ENCODE measurements around the gene VTI1A. TPM values are rescaled to one million over a fixed set of nuclear protein-coding genes. Genes with fewer than 3 reads are reported as not detected.

Gene VTI1A
- total RNA-seq, 3 donors from 2014 or later (not counting 1 experiment from before 2014, with no cell fraction given) = 62.6 to 77.6 (median 68.2) TPM

- no peaks in the 10 kb centered on the region for H3K4me1 Mint-ChIP-seq
- no peak overlapping the region for H3K27ac ChIP-seq (ENCODE audit: low read length)
- H3K9me3 ChIP-seq (ENCODE audit: control insufficient read depth, insufficient read depth, low read length) = no peaks in the 10 kb centered on the region
- no peak overlapping the region for H3K4me3 Mint-ChIP-seq
- 97% methylated on average over 3 of the region's 3 CpGs for WGBS (ENCODE audit: insufficient coverage)
- TF ChIP-seq CTCF (IDR thresholded peaks at IDR 0.05) = no peak
- H3K27me3 ChIP-seq (ENCODE audit: control insufficient read depth, insufficient read depth, low read length) = no peaks in the 10 kb centered on the region
- intact Hi-C loops (cut with micrococcal nuclease) = no loop called here
- H3K4me3 ChIP-seq (ENCODE audit: low read length) = no peak overlapping the region
- ATAC-seq (no peak), DNase-seq (no peak)
- H3K4me1 ChIP-seq (ENCODE audit: control insufficient read depth, insufficient read depth, low read length) = no peaks in the 10 kb centered on the region
- H3K9me3 Mint-ChIP-seq = no peaks in the 10 kb centered on the region
- H3K27ac Mint-ChIP-seq = no peak overlapping the region
- no peaks in the 10 kb centered on the region for H3K27me3 Mint-ChIP-seq (ENCODE audit: low read depth in 2 of 2)
- H3K36me3 Mint-ChIP-seq = no peaks in the 10 kb centered on the region
- no peaks in the 10 kb centered on the region for H3K36me3 ChIP-seq (ENCODE audit: control insufficient read depth, insufficient read depth, low read length)
These were observed 207.8 kb downstream of the VTI1A start for GRCh38 chr10:112654794-112655193.

- no peaks in the 10 kb centered on the region for H3K27me3 ChIP-seq (ENCODE audit: control insufficient read depth, insufficient read depth, low read length)
- no peak overlapping the region for H3K4me3 ChIP-seq (ENCODE audit: low read length)
- DNase-seq = no peak
- Mint-ChIP-seq H3K9me3 (no peaks in the 10 kb centered on the region), H3K4me1 (no peaks in the 10 kb centered on the region), H3K4me3 (no peak overlapping the region), H3K27ac (no peak overlapping the region), H3K27me3 (ENCODE audit: low read depth in 2 of 2) (no peaks in the 10 kb centered on the region), H3K36me3 (no peaks in the 10 kb centered on the region)
- TF ChIP-seq CTCF (IDR thresholded peaks at IDR 0.05) = no peak
- intact Hi-C loops (cut with micrococcal nuclease) = no loop called here
- H3K9me3 ChIP-seq (ENCODE audit: control insufficient read depth, insufficient read depth, low read length) = no peaks in the 10 kb centered on the region
- no peak for ATAC-seq
- WGBS (ENCODE audit: insufficient coverage) = 100% methylated on average over 1 of the region's 1 CpG
- no peaks in the 10 kb centered on the region for H3K36me3 ChIP-seq (ENCODE audit: control insufficient read depth, insufficient read depth, low read length)
- no peak overlapping the region for H3K27ac ChIP-seq (ENCODE audit: low read length)
- no peaks in the 10 kb centered on the region for H3K4me1 ChIP-seq (ENCODE audit: control insufficient read depth, insufficient read depth, low read length)
These were observed 208.7 kb downstream of the VTI1A start for GRCh38 chr10:112655722-112656121.

DNA sequence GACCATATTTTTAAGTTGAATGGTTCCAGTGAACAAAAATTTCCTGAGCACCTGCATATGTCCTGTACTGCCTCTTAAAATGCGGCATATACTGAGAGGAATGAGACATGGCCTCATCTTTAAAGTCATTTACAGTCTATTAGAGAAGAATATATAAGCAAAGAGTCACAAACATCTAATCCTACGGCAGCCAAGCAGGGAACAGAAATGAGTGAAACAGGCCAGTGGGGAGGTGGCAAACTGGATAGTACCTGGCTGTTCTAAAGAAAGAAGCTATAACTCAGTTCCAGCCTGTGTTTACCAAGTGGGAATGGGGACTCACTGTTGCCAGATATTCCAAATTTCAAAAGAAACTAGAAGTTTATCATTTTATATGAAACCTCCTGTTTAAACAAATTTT, 211.4 kb downstream of the VTI1A start:
- no peaks in the 10 kb centered on the region for H3K27me3 ChIP-seq (ENCODE audit: control insufficient read depth, insufficient read depth, low read length)
- H3K36me3 ChIP-seq (ENCODE audit: control insufficient read depth, insufficient read depth, low read length) = no peaks in the 10 kb centered on the region
- H3K27me3 Mint-ChIP-seq (ENCODE audit: low read depth in 2 of 2) = no peaks in the 10 kb centered on the region
- H3K36me3 Mint-ChIP-seq = no peaks in the 10 kb centered on the region
- intact Hi-C loops (cut with micrococcal nuclease) = no loop called here
- no peak overlapping the region for H3K27ac Mint-ChIP-seq
- H3K27ac ChIP-seq (ENCODE audit: low read length) = no peak overlapping the region
- H3K4me3 Mint-ChIP-seq = no peak overlapping the region
- TF ChIP-seq CTCF (IDR thresholded peaks at IDR 0.05) = no peak
- no peaks in the 10 kb centered on the region for H3K4me1 ChIP-seq (ENCODE audit: control insufficient read depth, insufficient read depth, low read length)
- H3K4me3 ChIP-seq (ENCODE audit: low read length) = no peak overlapping the region
- no peaks in the 10 kb centered on the region for H3K4me1 Mint-ChIP-seq
- no peak for ATAC-seq
- WGBS (ENCODE audit: insufficient coverage) = 83% methylated on average over 1 of the region's 2 CpGs
- DNase-seq = no peak
- peaks cover 0 to 3% of the 10 kb centered on the region in 2 donors for H3K9me3 Mint-ChIP-seq
- no peaks in the 10 kb centered on the region for H3K9me3 ChIP-seq (ENCODE audit: control insufficient read depth, insufficient read depth, low read length)

- no peak for ATAC-seq
- DNase-seq = no peak
- H3K36me3 Mint-ChIP-seq = no peaks in the 10 kb centered on the region
- no peak overlapping the region for H3K4me3 ChIP-seq (ENCODE audit: low read length)
- H3K9me3 Mint-ChIP-seq = peaks cover 0 to 3% of the 10 kb centered on the region in 2 donors
- H3K36me3 ChIP-seq (ENCODE audit: control insufficient read depth, insufficient read depth, low read length) = no peaks in the 10 kb centered on the region
- H3K27ac ChIP-seq (ENCODE audit: low read length) = no peak overlapping the region
- H3K4me1 ChIP-seq (ENCODE audit: control insufficient read depth, insufficient read depth, low read length) = no peaks in the 10 kb centered on the region
- no peak overlapping the region for H3K4me3 Mint-ChIP-seq
- intact Hi-C loops (cut with micrococcal nuclease) = no loop called here
- H3K27me3 ChIP-seq (ENCODE audit: control insufficient read depth, insufficient read depth, low read length) = no peaks in the 10 kb centered on the region
- no peaks in the 10 kb centered on the region for H3K9me3 ChIP-seq (ENCODE audit: control insufficient read depth, insufficient read depth, low read length)
- no peak for TF ChIP-seq CTCF (IDR thresholded peaks at IDR 0.05)
- H3K27me3 Mint-ChIP-seq (ENCODE audit: low read depth in 2 of 2) = no peaks in the 10 kb centered on the region
- H3K4me1 Mint-ChIP-seq = no peaks in the 10 kb centered on the region
- no peak overlapping the region for H3K27ac Mint-ChIP-seq
- 99% methylated on average over 5 of the region's 6 CpGs for WGBS (ENCODE audit: insufficient coverage)
These were observed 212.1 kb downstream of the VTI1A start for GRCh38 chr10:112658900-112659638.
